LNCaP clone FGC (cell line): Measurements from ENCODE around the gene RASL10B.

Experiments
- DNase-seq: peaks from one replicate; pipeline ENCODE4 v3.0.0-alpha.2; 2011; ENCODE audit warnings: low read depth
- H3K4me3 ChIP-seq: 2 replicates; pipeline ENCODE4 v1.5.1; 2011; ENCODE audit warnings: mild to moderate bottlenecking, low read depth, low read length, control low read depth
- TF ChIP-seq, protein P1 (sequence below): IDR thresholded peaks from 2 replicates; pipeline ENCODE4 v1.5.1; 2012; ENCODE audit warnings: mild to moderate bottlenecking; ENCODE audit not compliant: control insufficient read depth, insufficient read depth; ENCODE audit errors: extremely low read depth

RASL10B gene

DNA sequence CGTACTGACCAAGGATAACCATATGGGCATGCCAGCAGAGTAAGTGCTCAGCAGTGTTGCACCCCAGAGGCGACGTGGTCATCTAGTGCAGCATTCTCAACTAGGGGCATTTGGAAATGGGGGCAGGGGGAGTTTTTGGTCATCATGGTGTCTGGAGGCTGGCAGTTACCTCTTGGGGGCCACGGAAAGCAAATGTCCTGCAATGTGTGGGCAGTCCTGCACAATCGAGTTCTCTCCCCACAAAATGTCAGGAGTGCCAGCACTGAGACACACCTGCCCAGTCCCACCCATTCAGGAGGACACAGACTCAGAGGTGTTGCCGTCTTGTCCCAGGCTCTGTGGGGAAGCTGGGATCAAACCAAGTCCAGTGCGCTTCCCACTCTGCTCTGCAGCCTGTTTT is 3.0 kb downstream of the RASL10B start:
- TF ChIP-seq, protein P1, sequence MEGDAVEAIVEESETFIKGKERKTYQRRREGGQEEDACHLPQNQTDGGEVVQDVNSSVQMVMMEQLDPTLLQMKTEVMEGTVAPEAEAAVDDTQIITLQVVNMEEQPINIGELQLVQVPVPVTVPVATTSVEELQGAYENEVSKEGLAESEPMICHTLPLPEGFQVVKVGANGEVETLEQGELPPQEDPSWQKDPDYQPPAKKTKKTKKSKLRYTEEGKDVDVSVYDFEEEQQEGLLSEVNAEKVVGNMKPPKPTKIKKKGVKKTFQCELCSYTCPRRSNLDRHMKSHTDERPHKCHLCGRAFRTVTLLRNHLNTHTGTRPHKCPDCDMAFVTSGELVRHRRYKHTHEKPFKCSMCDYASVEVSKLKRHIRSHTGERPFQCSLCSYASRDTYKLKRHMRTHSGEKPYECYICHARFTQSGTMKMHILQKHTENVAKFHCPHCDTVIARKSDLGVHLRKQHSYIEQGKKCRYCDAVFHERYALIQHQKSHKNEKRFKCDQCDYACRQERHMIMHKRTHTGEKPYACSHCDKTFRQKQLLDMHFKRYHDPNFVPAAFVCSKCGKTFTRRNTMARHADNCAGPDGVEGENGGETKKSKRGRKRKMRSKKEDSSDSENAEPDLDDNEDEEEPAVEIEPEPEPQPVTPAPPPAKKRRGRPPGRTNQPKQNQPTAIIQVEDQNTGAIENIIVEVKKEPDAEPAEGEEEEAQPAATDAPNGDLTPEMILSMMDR = no peak
- no peak for DNase-seq
- no peak overlapping the region for H3K4me3 ChIP-seq

GRCh38 chr17:35735036-35735805 is 3.8 kb downstream of the RASL10B start:
- no peak overlapping the region for H3K4me3 ChIP-seq
- TF ChIP-seq, protein P1 = no peak
- DNase-seq = no peak

GRCh38 chr17:35736236-35736635 is 4.8 kb downstream of the RASL10B start:
- DNase-seq = no peak
- TF ChIP-seq, protein P1 = no peak
- no peak overlapping the region for H3K4me3 ChIP-seq

DNA sequence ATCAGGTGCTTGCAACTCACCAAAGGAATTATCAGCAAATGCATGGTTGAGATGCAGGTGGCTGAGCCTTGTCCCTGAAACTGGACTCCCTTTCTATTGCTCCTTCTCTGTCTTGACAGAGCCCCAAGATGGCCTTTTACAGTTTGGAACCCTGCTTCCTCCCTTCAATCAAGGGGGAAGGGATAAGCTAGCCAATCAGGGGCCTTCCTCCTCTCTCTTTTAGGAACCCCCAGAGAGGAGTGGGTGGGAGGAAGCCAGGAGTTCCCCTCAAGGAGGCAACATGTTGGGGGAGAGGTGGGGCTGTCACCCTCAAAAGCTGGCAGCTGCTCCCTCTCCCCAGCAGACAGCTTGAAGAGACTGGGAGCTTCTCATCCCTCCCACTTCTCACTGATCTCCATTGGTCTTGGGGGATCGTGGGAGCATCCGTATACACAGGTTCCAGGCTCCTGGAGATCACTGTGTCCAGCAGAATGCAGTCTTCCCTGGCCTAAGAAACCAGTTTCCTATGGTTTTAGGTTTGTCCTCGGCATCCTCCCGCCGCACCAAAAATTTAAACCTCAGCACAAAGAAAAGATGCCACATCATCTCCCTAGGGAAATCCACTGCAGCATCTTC is 7.2 kb downstream of the RASL10B start:
- TF ChIP-seq, protein P1 = no peak
- no peak for DNase-seq

GRCh38 chr17:35740216-35740615 is 8.8 kb downstream of the RASL10B start:
- TF ChIP-seq, protein P1 = no peak
- no peak for DNase-seq
- H3K4me3 ChIP-seq = no peak overlapping the region

More for the DNA sequence above, 7.2 kb downstream of the RASL10B start:
- H3K4me3 ChIP-seq = no peak overlapping the region

GRCh38 chr17:35740997-35741931 is 9.8 kb downstream of the RASL10B start:
- H3K4me3 ChIP-seq = no peak overlapping the region

More at GRCh38 chr17:35740997-35741931, 9.8 kb downstream of the RASL10B start:
- TF ChIP-seq, protein P1 = no peak
- no peak for DNase-seq
